Testis (tissue), 2 donors: ENCODE measurements around the gene CCDC85A.

Experiments
- CTCF ChIP-seq, 3 experiments: fragments of 450-650 bp in 2 of 3; fragments of 200-600 bp in 1 of 3; sonication (generic) in 1 of 3; IDR thresholded peaks; one replicate each; pipeline ENCODE4 v1.5.1; 2016 to 2019; ENCODE audit warnings: antibody characterized with exemption in 3 of 3, mild to moderate bottlenecking in 2 of 3, moderate library complexity in 1 of 3
- POLR2A ChIP-seq: fragments of 450-650 bp; IDR thresholded peaks from one replicate; pipeline ENCODE4 v1.6.1; 2017; ENCODE audit warnings: antibody characterized with exemption, mild to moderate bottlenecking, moderate library complexity

GRCh38 chr2:56335101-56335500 is 151.3 kb downstream of the CCDC85A start:
- TF ChIP-seq CTCF (IDR thresholded peaks at IDR 0.05) (no peak), POLR2A (no peak)
